Fibroblast of pulmonary artery (primary cell): ENCODE data around the gene MDGA2.

Source experiments
- DNase-seq: peaks from one replicate; pipeline ENCODE4 v3.0.0-alpha.2; 2010; ENCODE audit warnings: low read depth
- H3K4me3 ChIP-seq: replicated peaks from 2 replicates; pipeline ENCODE4 v1.5.1; 2011; ENCODE audit warnings: low read depth, mild to moderate bottlenecking, control low read depth, low read length, moderate library complexity
- CTCF ChIP-seq: IDR thresholded peaks from 2 replicates; pipeline ENCODE4 v1.5.1; 2011; ENCODE audit warnings: mild to moderate bottlenecking, control low read depth, low read length, inconsistent platforms; ENCODE audit errors: missing control alignments

Gene MDGA2

DNA sequence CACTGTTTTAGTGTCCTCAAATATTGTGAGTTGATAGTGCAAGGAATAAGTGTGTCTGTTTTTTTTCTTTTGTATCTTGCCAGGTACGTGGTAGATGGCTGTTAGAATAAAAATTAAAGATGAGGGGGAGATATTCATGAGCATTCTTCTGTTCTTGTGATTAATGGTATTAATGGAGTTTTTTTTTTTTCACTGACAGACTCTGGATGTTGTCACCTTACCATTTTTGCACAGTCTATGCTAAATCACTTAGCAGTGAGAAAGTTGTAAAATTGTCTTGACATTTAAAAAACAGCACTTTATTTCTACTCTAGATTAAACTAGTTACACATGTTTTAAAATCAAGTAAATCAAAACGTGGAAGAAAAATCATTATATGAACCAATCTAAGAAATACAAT, 204.3 kb downstream of the MDGA2 start:
- no peak overlapping the region for H3K4me3 ChIP-seq
- TF ChIP-seq CTCF, result no peak
- DNase-seq, result no peak

- no peak overlapping the region for H3K4me3 ChIP-seq
- TF ChIP-seq CTCF, result no peak
- no peak for DNase-seq
Measured at GRCh38 chr14:47466916-47467315, 208.5 kb downstream of the MDGA2 start.

GRCh38 chr14:47454025-47454424, 221.4 kb downstream of the MDGA2 start:
- no peak overlapping the region for H3K4me3 ChIP-seq
- DNase-seq, result no peak
- TF ChIP-seq CTCF, result no peak

- no peak overlapping the region for H3K4me3 ChIP-seq
- no peak for TF ChIP-seq CTCF
- no peak for DNase-seq
Measured at GRCh38 chr14:47447076-47447475, 228.3 kb downstream of the MDGA2 start.

- DNase-seq, result peak; percentile 8
- TF ChIP-seq CTCF, result no peak
- no peak overlapping the region for H3K4me3 ChIP-seq
Measured at GRCh38 chr14:47442211-47442610, 233.2 kb downstream of the MDGA2 start.

DNA sequence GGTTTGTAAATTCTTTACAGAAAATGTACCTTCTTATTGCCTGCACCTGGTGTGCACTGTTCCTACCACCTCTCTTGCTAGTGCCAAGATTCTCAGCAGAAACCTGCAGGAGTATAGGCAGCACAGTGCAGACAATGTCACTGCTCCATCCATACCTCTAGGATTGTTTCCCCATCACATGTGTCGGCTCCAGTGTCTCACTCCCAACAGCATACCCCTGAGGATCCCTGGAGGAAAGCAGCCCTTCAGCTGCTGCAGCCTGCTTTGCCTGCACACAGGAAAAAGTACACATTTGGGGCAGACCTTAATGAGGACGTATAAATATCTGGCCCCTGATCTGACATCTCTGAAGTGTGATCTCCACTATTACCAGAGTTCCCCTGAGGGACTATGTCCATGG, 235.5 kb downstream of the MDGA2 start:
- H3K4me3 ChIP-seq, result no peak overlapping the region
- TF ChIP-seq CTCF, result no peak
- DNase-seq, result no peak

DNA sequence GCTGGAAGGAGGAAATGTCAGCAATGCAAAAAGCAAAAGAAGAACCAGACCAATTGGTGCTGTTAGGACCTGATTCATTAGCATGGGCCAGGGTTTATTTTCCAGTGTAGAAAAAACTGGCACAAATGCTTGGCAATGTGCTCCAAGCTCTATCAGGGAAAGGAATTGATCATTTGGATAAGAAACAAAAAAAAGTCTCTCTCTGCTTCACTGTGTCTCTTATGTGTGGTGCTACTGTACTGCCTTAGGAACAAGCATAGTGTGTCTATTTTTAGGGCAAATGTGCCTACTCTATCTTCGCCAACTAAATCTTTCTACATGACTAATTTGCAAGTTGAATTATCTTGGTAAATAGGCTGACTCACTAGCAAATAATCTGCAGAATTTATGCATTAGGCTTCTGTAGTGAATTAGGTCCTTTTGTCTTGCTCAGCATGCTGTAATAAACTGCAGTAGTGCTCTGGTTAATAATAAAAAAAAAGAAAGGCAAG, 236.7 kb downstream of the MDGA2 start:
- no peak overlapping the region for H3K4me3 ChIP-seq
- peak; percentile 3 for DNase-seq
- TF ChIP-seq CTCF, result no peak
